HG02943 (cell line): ENCODE measurements around the gene KRTAP4-6.
"Not testable (repeated sequence)": the region's sequence is repeated elsewhere in the genome, so short reads cannot be mapped to it uniquely, and the experiment has no call there.

Source experiments
- ATAC-seq: cut with Tn5 transposase; IDR thresholded peaks from one replicate; pipeline ENCODE4 v1.9.1; 2021; ENCODE audit warnings: mild to moderate bottlenecking, low read depth, moderate library complexity; ENCODE audit not compliant: unreplicated experiment

The KRTAP4-6 gene

GRCh38 chr17:41148971-41149651, 8.8 kb upstream of the KRTAP4-6 start:
- ATAC-seq, result not testable (repeated sequence)

GRCh38 chr17:41147531-41148204, 7.3 kb upstream of the KRTAP4-6 start:
- no peak for ATAC-seq

- ATAC-seq, result no peak
These were observed 4.9 kb upstream of the KRTAP4-6 start for GRCh38 chr17:41145261-41145660.

- no peak for ATAC-seq
These were observed 4.5 kb upstream of the KRTAP4-6 start for GRCh38 chr17:41144846-41145245.

- ATAC-seq, result no peak
These were observed 1.0 kb upstream of the KRTAP4-6 start for GRCh38 chr17:41141361-41141760.

- ATAC-seq, result not testable (repeated sequence)
These were observed 479 bp downstream of the KRTAP4-6 start for GRCh38 chr17:41139865-41140264.

GRCh38 chr17:41133880-41134735, 6.2 kb downstream of the KRTAP4-6 start:
- no peak for ATAC-seq

GRCh38 chr17:41131979-41132378, 8.4 kb downstream of the KRTAP4-6 start:
- no peak for ATAC-seq

GRCh38 chr17:41127371-41127770, 13.0 kb downstream of the KRTAP4-6 start:
- no peak for ATAC-seq

GRCh38 chr17:41126412-41126811, 13.9 kb downstream of the KRTAP4-6 start:
- no peak for ATAC-seq

- no peak for ATAC-seq
These were observed 15.3 kb downstream of the KRTAP4-6 start for GRCh38 chr17:41125064-41125463.

- not testable (repeated sequence) for ATAC-seq
These were observed 16.4 kb downstream of the KRTAP4-6 start, which contains the start of gene KRTAP4-12 for GRCh38 chr17:41123991-41124371. KRTAP4-12 (minus strand) TSS chr17:41124182; CDS start chr17:41124122, 60 bp downstream.

- not testable (repeated sequence) for ATAC-seq
These were observed 16.9 kb downstream of the KRTAP4-6 start for GRCh38 chr17:41123292-41123990.

GRCh38 chr17:41121742-41122141, 18.6 kb downstream of the KRTAP4-6 start:
- no peak for ATAC-seq

GRCh38 chr17:41119696-41120690, 20.4 kb downstream of the KRTAP4-6 start:
- not testable (repeated sequence) for ATAC-seq

GRCh38 chr17:41118721-41119120, 21.6 kb downstream of the KRTAP4-6 start:
- ATAC-seq, result no peak

- not testable (repeated sequence) for ATAC-seq
These were observed 22.4 kb downstream of the KRTAP4-6 start, which contains the start of gene KRTAP4-11 for GRCh38 chr17:41117846-41118386. KRTAP4-11 (minus strand) TSS chr17:41118373; CDS start chr17:41118315, 58 bp downstream.

- ATAC-seq, result no peak
These were observed 24.0 kb downstream of the KRTAP4-6 start for GRCh38 chr17:41116297-41116696.
